Measurements from ENCODE around the gene PGGHG.
"Not testable (repeated sequence)": the region's sequence is repeated elsewhere in the genome, so short reads cannot be mapped to it uniquely, and the experiment has no call there.

The PGGHG gene

DNA sequence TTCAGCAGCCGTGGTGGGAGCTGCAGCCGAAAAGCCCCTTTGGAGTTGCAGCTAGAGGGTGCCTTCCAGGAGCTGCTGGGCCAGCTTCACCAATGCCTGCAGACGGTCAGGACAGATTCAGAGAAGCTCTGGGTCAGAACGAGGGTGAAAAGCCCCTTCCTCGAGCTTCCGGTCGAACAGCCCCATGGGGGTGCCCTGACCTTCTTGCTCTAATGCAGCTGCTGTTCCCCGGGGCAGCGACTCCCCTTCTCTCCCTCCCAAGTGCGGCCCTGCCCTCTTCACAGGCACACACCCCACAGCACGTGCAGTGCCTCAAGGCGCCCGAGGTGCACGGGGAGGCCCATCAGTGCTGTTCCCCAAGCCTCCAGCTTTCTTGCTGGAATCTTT is 41.4 kb downstream of the PGGHG start:
- no peak for DNase-seq (ENCODE audit: low read depth)

DNA sequence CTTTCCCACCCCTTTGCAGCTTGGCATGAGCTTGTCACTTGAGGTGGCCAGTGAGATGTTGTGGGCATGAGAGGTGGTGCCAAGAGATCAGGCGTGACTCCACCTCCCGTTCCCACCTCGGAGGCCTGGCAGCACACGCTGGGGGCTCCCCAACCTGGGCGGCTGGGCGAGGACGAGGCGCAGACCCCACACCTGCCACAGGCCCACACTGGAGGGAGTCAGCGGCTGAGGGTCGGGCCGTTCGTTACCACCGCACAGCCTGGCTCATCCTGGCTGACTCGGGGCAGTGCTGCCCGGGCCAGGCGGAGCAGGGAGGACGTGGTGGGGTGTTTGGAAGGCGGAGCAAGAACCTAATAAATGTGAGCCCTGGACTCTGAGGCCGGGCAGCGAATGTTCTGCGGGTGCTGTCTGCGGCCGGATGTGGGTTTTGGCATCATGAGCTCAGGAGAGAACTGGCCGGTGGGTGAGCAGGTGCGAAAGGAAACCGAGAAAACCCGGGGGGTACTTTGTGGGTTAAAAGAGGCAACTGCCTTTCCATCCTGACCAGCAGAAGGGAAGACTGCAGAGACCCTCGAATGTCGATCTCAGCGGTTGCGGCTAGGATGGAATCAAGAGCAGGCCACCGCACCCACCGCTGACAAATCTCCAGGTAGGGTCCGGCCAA is 41.9 kb downstream of the PGGHG start:
- DNase-seq (ENCODE audit: low read depth), result no peak

DNA sequence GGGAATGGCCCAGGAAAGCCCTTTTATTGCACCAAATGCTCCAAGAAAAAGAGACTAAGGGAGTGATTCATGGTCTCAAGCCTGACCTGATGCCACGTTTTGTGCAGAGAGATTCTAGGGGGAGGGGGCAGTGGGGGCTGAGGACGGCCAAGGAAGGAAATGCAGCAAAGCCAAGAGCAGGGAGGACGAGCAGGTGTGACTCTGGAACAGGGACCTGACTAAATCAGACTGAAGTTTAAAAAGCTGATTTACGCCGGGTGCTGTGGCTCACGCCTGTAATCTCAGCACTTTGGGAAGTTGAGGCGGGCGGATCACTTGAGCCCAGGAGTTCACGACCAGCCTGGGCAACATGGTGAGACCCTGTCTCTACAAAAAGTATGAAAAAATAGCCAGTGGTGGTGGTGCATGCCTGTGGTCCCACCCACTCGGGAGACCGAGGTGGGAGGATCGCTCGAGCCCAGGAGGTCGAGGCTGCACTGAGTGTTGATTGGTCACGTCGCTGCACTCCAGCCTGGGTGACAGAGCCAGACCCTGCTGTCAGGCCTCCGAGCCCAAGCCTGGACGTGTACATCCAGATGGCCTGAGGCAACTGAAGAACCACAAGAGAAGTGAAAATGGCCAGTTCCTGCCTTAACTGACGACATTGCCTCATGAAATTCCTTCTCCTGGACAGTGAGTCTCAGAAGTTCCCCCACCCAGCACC is 42.6 kb downstream of the PGGHG start:
- DNase-seq (ENCODE audit: low read depth), result no peak

DNA sequence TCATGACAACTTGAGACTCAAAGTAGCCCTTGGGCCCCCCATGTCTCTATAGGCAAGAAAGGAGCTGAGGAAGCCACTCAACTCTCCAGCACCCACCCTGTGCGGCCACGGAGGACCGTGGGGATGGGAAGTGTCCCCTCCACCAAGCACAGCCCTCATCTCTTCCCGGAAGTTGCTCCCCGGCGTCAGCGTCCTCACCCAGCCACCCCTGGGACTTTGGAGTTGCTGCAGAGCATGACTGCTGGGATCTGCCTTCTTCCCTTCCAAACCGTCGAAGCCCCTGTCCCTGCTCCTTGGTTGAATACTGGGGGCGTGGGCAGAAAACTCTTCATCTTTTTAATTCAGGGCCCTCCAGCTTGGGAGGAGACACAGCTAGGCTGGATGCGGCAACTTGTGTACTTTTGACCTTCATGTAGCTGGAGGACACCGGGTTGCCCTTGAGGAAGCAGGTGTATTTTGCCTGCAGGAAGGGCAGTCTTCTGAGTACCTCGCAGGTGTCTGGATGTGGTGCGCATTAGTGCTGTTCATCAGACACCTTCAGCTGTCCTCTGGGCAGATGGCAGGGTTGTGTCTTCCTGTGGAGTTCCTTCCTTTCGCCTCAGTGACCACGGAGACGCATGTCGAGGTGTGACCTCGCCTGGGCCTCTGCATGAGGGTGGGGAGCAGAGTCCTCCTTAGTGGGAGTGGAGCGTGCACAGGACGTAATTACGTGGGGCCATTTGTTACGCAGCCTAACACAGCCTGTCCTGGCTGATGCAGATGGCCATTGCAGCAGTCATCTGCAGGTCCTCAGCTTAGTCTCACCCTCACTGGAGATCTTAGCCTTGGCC is 43.9 kb downstream of the PGGHG start:
- DNase-seq (ENCODE audit: low read depth), result no peak

DNA sequence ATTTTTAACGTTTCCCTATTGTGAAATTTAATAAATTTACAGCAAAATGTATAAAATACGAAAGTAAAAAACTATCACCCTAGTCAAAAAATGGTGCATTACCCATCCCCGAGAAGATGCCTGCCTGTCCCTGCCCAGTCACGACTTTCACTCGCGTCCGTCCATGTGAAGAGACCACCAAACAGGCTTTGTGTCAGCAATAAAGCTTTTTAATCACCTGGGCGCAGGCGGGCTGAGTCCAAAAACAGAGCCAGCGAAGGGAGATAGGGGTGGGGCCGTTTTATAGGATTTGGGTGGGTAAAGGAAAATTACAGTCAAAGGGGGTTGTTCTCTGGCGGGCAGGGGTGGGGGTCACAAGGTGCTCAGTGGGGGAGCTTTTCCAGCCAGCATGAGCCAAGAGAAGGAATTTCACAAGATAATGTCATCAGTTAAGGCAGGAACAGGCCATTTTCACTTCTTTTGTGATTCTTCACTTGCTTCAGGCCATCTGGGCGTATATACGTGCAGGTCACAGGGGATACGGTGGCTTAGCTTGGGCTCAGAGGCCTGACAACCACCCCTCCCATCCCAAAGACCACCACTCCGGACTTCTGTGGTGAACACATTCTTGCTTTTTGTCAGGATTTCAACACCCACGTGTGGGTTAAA is 44.8 kb downstream of the PGGHG start:
- not testable (repeated sequence) for DNase-seq (ENCODE audit: low read depth)

DNA sequence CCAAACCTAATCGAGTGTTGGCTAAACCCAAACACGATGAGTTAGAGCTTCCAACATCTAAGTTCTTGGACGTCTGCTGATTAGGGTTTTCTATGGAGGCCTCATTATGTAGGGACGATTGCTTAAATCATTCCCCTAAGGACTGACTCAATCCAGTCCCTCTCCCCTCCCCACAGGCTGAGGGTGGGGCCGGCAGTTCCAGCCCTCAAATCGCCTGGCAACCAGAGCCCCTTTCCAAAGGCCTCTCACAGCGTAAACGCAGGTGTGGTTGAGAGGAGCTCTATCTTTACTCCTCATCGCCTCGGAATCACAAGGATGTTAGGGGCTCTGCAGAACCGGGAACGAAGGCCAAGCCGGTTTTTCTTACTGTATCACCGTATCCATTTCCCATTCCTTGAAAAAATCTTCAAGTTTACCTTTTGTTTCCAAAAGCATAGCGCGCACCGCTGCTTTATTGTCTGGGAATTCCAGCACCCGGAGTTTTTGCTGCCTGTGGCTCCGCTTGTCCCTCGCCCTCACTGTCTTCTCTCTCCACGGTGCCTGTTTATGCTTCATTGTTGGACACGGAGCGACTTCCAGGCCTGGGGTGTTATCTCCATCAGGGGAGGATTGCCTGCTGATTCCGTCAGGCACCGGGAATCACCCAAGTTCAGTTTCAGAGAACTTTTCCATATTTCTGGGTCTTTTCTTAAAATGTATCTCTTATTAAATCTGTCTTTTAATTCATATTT is 45.5 kb downstream of the PGGHG start:
- no peak for DNase-seq (ENCODE audit: low read depth)

DNA sequence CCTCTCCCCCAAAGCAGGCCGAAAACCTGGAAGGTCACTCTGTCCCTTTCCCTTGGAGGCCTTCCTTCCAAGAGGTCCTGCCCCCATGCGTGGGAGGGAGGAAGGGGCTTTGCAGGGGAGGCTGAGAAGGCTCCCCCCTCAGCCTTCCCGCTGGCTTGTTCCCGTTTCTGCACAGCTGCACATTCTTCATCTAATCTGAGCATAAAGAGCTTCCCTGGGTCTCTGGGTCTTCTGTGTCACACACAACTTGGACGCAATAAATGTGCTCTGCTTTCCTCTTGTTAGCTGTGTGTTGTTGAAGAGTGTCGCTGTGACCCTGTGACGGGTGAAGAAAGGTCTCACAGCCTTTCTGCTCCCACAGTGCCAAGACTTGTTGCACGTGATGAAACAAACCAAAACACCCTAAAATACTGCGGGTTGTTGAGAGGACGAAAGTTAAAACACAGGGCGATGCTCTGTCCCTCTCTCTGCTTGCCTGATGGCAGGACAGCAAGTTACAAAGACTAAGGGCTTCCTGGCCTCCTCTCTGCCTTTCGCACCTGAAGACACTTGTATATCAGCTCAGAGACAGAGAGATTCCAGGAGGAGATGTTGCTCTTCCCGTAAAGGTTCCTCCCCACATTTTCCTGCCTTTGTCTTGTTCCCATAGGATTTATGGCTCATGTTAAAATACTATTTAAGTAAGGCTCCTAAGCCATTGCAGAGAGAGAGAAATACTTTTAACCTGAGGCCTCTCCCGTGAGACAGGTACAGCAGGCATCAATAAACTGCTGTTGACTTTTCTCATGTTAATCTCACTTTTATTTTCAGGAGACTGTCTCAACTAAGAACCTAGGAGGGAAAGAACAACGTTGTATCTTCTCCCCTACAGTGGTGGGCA is 47.1 kb downstream of the PGGHG start:
- DNase-seq (ENCODE audit: low read depth), result no peak

DNA sequence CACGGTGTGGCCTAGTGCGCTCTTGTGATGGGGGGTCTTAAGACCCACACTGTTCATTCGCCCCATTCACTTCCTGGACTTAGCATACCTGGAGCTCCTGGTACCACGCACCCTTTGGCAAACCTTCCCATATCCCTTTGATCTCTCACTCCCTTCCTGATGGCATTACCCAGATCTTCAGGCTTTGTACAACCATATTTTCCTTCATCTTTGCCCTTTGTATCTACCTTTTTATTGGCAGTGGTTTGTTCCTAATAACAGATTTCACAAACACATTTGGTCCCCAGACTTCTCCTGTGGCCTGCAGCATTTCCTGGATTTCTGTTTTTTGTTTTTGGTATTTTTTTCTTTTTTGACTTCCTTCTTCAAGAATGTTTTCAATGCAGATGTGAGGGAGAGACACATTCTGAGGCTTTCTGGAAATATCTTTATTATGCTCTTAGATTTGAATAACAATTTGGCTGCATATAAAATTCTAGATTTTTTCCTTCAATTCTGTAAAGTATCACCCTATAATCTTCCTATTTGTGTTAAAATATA is 47.8 kb downstream of the PGGHG start:
- DNase-seq (ENCODE audit: low read depth), result no peak

DNA sequence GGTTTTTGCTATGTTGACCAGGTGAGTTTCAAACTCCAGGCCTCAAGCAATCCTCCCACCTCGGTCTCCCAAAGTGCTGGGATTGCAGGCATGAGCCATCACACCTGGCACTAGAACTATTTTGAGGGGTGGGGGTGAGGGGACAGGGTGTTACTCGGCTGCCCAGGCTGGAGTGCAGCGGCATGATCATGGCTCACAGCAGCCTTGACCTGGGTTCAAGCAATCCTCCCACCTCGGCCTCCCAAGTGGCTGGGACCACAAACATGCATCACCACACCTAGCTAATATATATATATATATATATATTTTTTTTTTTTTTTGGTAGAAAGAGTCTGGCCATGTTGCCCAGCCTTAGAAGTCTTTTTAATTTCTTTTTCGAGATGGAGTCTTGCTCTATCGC is 48.8 kb downstream of the PGGHG start:
- DNase-seq (ENCODE audit: low read depth), result no peak

DNA sequence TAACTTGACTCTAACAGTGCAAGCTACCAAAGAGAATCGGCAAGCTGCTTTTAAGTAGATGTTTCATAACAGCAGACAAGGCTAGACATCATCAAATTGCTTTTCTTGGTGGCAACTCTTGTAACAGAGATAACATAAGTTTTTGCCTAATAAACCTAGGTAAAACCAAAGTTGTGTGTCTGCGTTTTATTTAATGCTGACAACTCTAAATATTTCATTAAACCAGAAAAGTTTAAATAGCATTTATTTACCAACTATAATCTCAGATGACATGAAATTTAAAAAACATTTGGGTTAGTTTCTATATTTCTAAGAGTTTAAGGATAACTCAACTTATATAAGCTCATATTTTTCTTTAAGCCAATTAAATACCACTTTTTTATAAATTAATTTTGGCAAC is 51.0 kb downstream of the PGGHG start:
- DNase-seq (ENCODE audit: low read depth), result no peak

DNA sequence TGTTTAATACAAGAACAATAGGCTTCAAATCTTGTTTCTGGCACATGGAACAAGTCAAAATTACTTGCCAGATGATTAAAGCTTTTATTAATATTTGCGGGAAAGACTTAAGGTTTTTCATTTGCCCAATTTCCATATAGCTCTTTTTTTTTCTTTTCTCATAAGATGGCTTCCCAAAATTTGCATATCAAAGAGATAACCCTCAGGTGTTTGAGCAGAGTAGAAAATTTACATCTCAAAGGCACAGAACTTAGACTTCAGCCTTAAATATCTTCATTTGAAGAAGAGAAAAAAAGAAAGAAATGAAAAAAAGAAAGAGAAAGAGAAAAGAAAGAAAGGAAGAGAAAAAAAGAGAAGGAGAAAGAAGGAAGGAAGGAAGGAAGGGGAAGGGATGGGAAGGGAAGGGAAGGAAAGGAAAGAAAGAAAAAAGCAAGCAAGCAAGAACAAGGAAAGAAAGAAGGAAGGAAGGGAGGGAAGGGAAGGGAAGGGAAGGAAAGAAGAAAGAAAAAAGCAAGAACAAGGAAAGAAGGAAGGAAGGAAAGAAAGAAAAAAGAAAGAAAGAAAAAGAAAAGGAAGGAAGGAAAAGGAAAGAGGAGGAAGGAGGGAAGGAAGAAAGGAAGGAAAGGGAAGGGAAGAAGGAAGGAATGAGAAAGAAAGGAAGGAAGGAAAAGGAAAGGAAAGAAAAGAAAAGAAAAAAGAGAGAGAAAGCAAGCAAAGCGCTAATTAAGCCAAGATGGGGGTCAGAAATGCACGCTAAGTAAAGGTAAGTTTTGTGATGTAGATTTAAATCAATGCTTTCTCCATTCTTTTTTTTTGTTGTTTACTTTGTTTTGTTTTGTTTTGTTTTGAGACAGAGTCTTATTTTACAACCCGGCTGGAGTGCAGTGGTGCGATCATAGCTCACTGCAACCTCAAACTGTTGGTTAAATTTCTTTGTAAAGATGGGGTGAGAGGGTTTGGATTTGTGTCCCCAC is 51.9 kb downstream of the PGGHG start:
- no peak for DNase-seq (ENCODE audit: low read depth)

DNA sequence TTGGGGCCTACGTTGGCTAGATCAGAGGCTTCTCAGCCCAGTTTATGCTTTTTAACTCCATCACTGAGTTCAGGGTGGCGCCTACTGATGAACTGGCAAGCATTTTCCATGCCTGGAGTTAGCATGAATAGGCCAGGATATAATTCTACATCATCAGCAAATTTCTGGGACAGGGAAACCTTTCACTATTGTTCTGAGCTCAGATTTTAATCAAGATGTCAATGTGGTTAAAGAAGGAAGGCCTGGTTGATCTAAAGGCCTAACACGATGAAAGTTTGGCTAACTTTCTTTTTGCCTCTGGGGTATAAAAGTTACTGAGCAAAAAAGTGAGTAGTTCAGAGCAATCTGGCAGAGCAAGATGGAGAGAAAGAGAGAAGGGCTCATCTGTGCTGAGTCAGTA is 53.4 kb downstream of the PGGHG start:
- no peak for DNase-seq (ENCODE audit: low read depth)

DNA sequence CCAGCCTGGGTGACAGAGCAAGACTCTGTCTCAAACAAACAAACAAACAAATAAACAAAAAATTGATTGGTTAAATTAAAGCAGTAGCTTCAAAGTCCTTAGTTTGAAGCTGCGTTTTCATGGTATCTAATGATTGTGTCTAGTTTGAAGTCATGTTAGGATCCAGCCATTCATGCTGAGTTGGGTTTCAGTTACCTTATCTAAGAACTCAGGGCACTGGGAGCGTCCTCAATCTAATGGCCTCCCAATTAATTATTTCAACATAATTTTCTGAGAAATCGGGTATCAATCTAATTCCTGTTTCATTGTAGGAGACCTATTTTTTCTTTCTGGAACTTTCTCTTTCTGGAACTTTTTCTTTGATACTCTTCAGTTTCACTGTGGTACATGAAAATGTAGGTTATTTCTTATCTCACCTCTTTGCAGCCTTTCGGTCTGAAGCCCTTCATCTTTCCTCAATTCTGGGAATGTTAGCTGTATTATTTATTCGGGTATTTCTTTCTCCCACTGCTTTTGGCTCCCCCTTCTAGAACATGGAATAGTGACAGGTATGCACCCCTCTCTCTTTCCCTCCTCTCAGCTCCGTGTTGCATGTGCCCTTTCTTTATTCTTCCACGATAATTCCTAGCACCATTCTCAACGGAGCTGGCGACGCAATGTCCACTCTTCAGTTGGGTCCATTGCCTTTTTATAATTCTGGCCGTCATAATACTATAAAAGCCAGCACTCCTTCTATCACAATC is 56.1 kb downstream of the PGGHG start:
- DNase-seq (ENCODE audit: low read depth), result no peak

Data from stimulated activated CD8-positive, alpha-beta memory T cell treated with anti-CD3 and anti-CD28 coated beads, Interleukin-12 subunit alpha, Interleukin-12 subunit beta, amount 100 ng/mL, for 4 hours (primary cell).